HG03520 (cell line): ENCODE measurements around the gene RAB33A.
A peak's percentile ranks its signal among the peaks of the same experiment; 100 is the strongest.

Experiments used
- ATAC-seq: cut with Tn5 transposase; IDR thresholded peaks from one replicate; pipeline ENCODE4 v1.9.1; 2021; ENCODE audit warnings: mild to moderate bottlenecking, moderate library complexity; ENCODE audit not compliant: unreplicated experiment

RAB33A gene

GRCh38 chrX:130172127-130172845, 524 bp downstream of the RAB33A start:
- ATAC-seq = no peak

- ATAC-seq = peak; percentile 40
Measured at GRCh38 chrX:130173190-130173895, 1.6 kb downstream of the RAB33A start.

GRCh38 chrX:130174045-130174704, 2.4 kb downstream of the RAB33A start:
- ATAC-seq = no peak

GRCh38 chrX:130174937-130175336, 3.2 kb downstream of the RAB33A start:
- ATAC-seq = no peak

GRCh38 chrX:130176354-130176776, 4.6 kb downstream of the RAB33A start:
- ATAC-seq = peak; percentile 67

- ATAC-seq = no peak
Measured at GRCh38 chrX:130176942-130177341, 5.2 kb downstream of the RAB33A start.

GRCh38 chrX:130179170-130179569, 7.4 kb downstream of the RAB33A start:
- ATAC-seq = no peak

GRCh38 chrX:130179579-130180215, 7.9 kb downstream of the RAB33A start:
- no peak for ATAC-seq

- no peak for ATAC-seq
Measured at GRCh38 chrX:130184168-130184567, 12.4 kb downstream of the RAB33A start.

- ATAC-seq = no peak
Measured at GRCh38 chrX:130184857-130185256, 13.1 kb downstream of the RAB33A start.

- ATAC-seq = no peak
Measured at GRCh38 chrX:130186651-130187050, 14.9 kb downstream of the RAB33A start.

GRCh38 chrX:130190801-130191200, 19.0 kb downstream of the RAB33A start:
- ATAC-seq = no peak

GRCh38 chrX:130196466-130196865, 24.7 kb downstream of the RAB33A start:
- no peak for ATAC-seq

GRCh38 chrX:130197464-130197863, 25.7 kb downstream of the RAB33A start:
- ATAC-seq = no peak

GRCh38 chrX:130204647-130205046, 32.9 kb downstream of the RAB33A start:
- no peak for ATAC-seq

GRCh38 chrX:130211415-130212186, 39.8 kb downstream of the RAB33A start:
- ATAC-seq = no peak

- ATAC-seq = no peak
Measured at GRCh38 chrX:130212371-130212770, 40.6 kb downstream of the RAB33A start.

GRCh38 chrX:130213376-130213775, 41.6 kb downstream of the RAB33A start:
- ATAC-seq = no peak

- ATAC-seq = no peak
Measured at GRCh38 chrX:130216320-130216719, 44.6 kb downstream of the RAB33A start.

GRCh38 chrX:130224810-130225209, 53.0 kb downstream of the RAB33A start:
- ATAC-seq = no peak

GRCh38 chrX:130228871-130229270, 57.1 kb downstream of the RAB33A start:
- no peak for ATAC-seq
